NK-92 (cell line): ENCODE measurements around the gene CCDC198.

Experiments used
- DNase-seq: peaks from one replicate; lab custom pipeline; 2025; ENCODE audit not compliant: unreplicated experiment; lab: John Stamatoyannopoulos, UW

CCDC198 gene

GRCh38 chr14:57493467-57494181, at the start of gene CCDC198:
Gene CCDC198 (minus strand): TSS chr14:57493857. CDS start chr14:57493715, 142 bp downstream.
- DNase-seq, result no peak

- no peak for DNase-seq
These were observed 39.6 kb upstream of the CCDC198 start for GRCh38 chr14:57533214-57533613.

- DNase-seq, result no peak
These were observed 36.9 kb upstream of the CCDC198 start for GRCh38 chr14:57530571-57530970.

- DNase-seq, result no peak
These were observed 33.3 kb upstream of the CCDC198 start for GRCh38 chr14:57526942-57527341.

- no peak for DNase-seq
These were observed 25.4 kb upstream of the CCDC198 start for GRCh38 chr14:57519043-57519442.

GRCh38 chr14:57512220-57512619, 18.6 kb upstream of the CCDC198 start:
- no peak for DNase-seq

- DNase-seq, result no peak
These were observed 15.1 kb upstream of the CCDC198 start for GRCh38 chr14:57508756-57509155.

- no peak for DNase-seq
These were observed 9.1 kb upstream of the CCDC198 start for GRCh38 chr14:57502586-57503254.

- no peak for DNase-seq
These were observed 7.4 kb upstream of the CCDC198 start for GRCh38 chr14:57501039-57501557.

GRCh38 chr14:57498659-57499058, 5.0 kb upstream of the CCDC198 start:
- no peak for DNase-seq

- DNase-seq, result no peak
These were observed 4.4 kb upstream of the CCDC198 start for GRCh38 chr14:57498035-57498434.

- DNase-seq, result no peak
These were observed 1.8 kb upstream of the CCDC198 start for GRCh38 chr14:57495416-57495815.

GRCh38 chr14:57492859-57493258, 798 bp downstream of the CCDC198 start:
- no peak for DNase-seq

GRCh38 chr14:57491640-57492039, 2.0 kb downstream of the CCDC198 start:
- DNase-seq, result no peak

- DNase-seq, result no peak
These were observed 5.9 kb downstream of the CCDC198 start for GRCh38 chr14:57487771-57488170.

GRCh38 chr14:57486767-57487379, 6.8 kb downstream of the CCDC198 start:
- no peak for DNase-seq

GRCh38 chr14:57485635-57486034, 8.0 kb downstream of the CCDC198 start:
- DNase-seq, result no peak

- no peak for DNase-seq
These were observed 11.5 kb downstream of the CCDC198 start for GRCh38 chr14:57482120-57482519.

GRCh38 chr14:57480051-57480450, 13.6 kb downstream of the CCDC198 start:
- DNase-seq, result no peak

- no peak for DNase-seq
These were observed 14.5 kb downstream of the CCDC198 start for GRCh38 chr14:57479197-57479596.

- no peak for DNase-seq
These were observed 15.6 kb downstream of the CCDC198 start for GRCh38 chr14:57478050-57478449.

- no peak for DNase-seq
These were observed 22.7 kb downstream of the CCDC198 start for GRCh38 chr14:57470909-57471308.
